GM12878 (cell line): ENCODE results near the gene ECT2. TPM values are rescaled to one million over a fixed set of nuclear protein-coding genes. Genes with fewer than 3 reads are reported as not detected.

Source experiments
- ATAC-seq: fragments of 200-7000 bp; cut with Tn5 transposase; 3 replicates; pipeline ENCODE4 v1.9.1; 2020; ENCODE audit warnings: mild to moderate bottlenecking, moderate library complexity
- BruUV-seq: library from RNA; stranded (reverse); fragments of 400-500 nt; replicated peaks from 2 replicates; lab custom pipeline; 2021; lab: Mats Ljungman, UMichigan
- CTCF ChIA-PET: fragments of 300-600 bp; sonication (Branson Sonifier 250); formaldehyde crosslinking; extraction: SDS; loops from one replicate; lab custom pipeline; 2021; ENCODE audit warnings: inconsistent platforms; lab: Yijun Ruan, JAX
- POLR2A ChIA-PET: fragments of 350-600 bp; formaldehyde crosslinking; extraction: SDS; loops from one replicate; lab custom pipeline; 2021; ENCODE audit warnings: inconsistent platforms; lab: Charles Lee
- RAD21 ChIA-PET: fragments of 300-600 bp; sonication (Branson Sonifier 250); formaldehyde crosslinking; loops from one replicate; lab custom pipeline; 2023; ENCODE audit warnings: antibody characterized with exemption; ENCODE audit not compliant: unreplicated experiment; lab: Charles Lee
- SMC1A ChIA-PET: fragments of 300-600 bp; sonication (Branson Sonifier 250); formaldehyde crosslinking; loops from one replicate; lab custom pipeline; 2023; ENCODE audit not compliant: unreplicated experiment, uncharacterized antibody; lab: Charles Lee
- DNase-seq: peaks from one replicate; pipeline ENCODE4 v3.0.0-alpha.2; 2011; ENCODE audit warnings: low read depth, low spot score
- FAIRE-seq: peaks from 3 replicates; lab custom pipeline; 2011; peaks lifted over from hg19 to GRCh38; lab: Jason Lieb, UNC
- H2AFZ ChIP-seq: 2 replicates; pipeline ENCODE4 v1.6.0; 2011; ENCODE audit warnings: low read depth, low read length, control low read depth; ENCODE audit not compliant: control insufficient read depth
- H3K27ac ChIP-seq: 2 replicates; pipeline ENCODE4 v1.5.1; 2011; ENCODE audit warnings: control low read depth; ENCODE audit not compliant: control insufficient read depth, insufficient read depth
- H3K27me3 ChIP-seq, 2 experiments: replicated peaks in 1 of 2; 2 replicates each; pipeline versions ENCODE4 v1.6.0 to v1.6.1; 2011; ENCODE audit warnings: low read length in 1 of 2; ENCODE audit not compliant: control insufficient read depth in 2 of 2, insufficient read depth in 2 of 2
- H3K36me3 ChIP-seq, 2 experiments: 2 replicates each; pipeline ENCODE4 v1.5.1; 2011; ENCODE audit warnings: low read length in 1 of 2; ENCODE audit not compliant: control insufficient read depth in 2 of 2, insufficient read depth in 2 of 2
- H3K4me1 ChIP-seq: 2 replicates; pipeline ENCODE4 v1.6.1; 2011; ENCODE audit warnings: mild to moderate bottlenecking, low read length, moderate library complexity, mixed read lengths; ENCODE audit not compliant: control insufficient read depth, insufficient read depth
- H3K4me2 ChIP-seq: 2 replicates; pipeline ENCODE4 v1.6.0; 2011; ENCODE audit warnings: control low read depth; ENCODE audit not compliant: control insufficient read depth, insufficient read depth
- H3K4me3 ChIP-seq: fragments of 200-600 bp; sonication (generic); 2 replicates; pipeline ENCODE4 v1.5.1; 2016
- H3K79me2 ChIP-seq: 2 replicates; pipeline ENCODE4 v1.6.0; 2011; ENCODE audit warnings: low read length; ENCODE audit not compliant: control insufficient read depth, insufficient read depth
- H3K9ac ChIP-seq: 2 replicates; pipeline ENCODE4 v1.8.0; 2011; ENCODE audit warnings: low read length, control low read depth, mixed read lengths; ENCODE audit not compliant: control insufficient read depth, insufficient read depth
- H3K9me3 ChIP-seq: replicated peaks from 3 replicates; pipeline ENCODE4 v1.5.1; 2011; ENCODE audit warnings: mild to moderate bottlenecking, low read length; ENCODE audit not compliant: control insufficient read depth, insufficient read depth
- H4K20me1 ChIP-seq: 2 replicates; pipeline ENCODE4 v1.6.0; 2011; ENCODE audit not compliant: control insufficient read depth, insufficient read depth
- CHD2 ChIP-seq: IDR thresholded peaks from 2 replicates; pipeline ENCODE4 v1.6.1; 2011; ENCODE audit warnings: low read depth, low read length, improper control_type of control experiment, borderline replicate concordance
- EED ChIP-seq: sonication (generic); IDR thresholded peaks from 2 replicates; pipeline ENCODE4 v1.6.1; 2016; ENCODE audit warnings: antibody characterized with exemption, low read depth
- KDM1A ChIP-seq: fragments of 200-600 bp; sonication (generic); IDR thresholded peaks from 2 replicates; pipeline ENCODE4 v1.6.1; 2016; ENCODE audit warnings: borderline replicate concordance
- MTA2 ChIP-seq: fragments of 450-650 bp; IDR thresholded peaks from 2 replicates; pipeline ENCODE4 v1.6.1; 2016; ENCODE audit warnings: low read depth, mild to moderate bottlenecking, moderate library complexity
- NFIC ChIP-seq: IDR thresholded peaks from 2 replicates; pipeline ENCODE4 v1.6.1; 2012; ENCODE audit warnings: low read depth, mild to moderate bottlenecking, inconsistent platforms, low read length, moderate library complexity
- PML ChIP-seq: IDR thresholded peaks from 2 replicates; pipeline ENCODE4 v1.6.1; 2012; ENCODE audit warnings: low read length, inconsistent platforms
- RB1 ChIP-seq: fragments of 450-650 bp; formaldehyde crosslinking; IDR thresholded peaks from 2 replicates; pipeline ENCODE4 v1.6.1; 2017; ENCODE audit warnings: mild to moderate bottlenecking, borderline replicate concordance
- RUNX3 ChIP-seq: IDR thresholded peaks from 2 replicates; pipeline ENCODE4 v1.6.1; 2012; ENCODE audit warnings: low read length, inconsistent platforms
- SMAD5 ChIP-seq: IDR thresholded peaks from 2 replicates; pipeline ENCODE4 v1.6.1; 2016; ENCODE audit warnings: antibody characterized with exemption, low read depth
- SPI1 ChIP-seq: IDR thresholded peaks from 2 replicates; pipeline ENCODE4 v1.6.1; 2011; ENCODE audit warnings: low read depth, mild to moderate bottlenecking, low read length, moderate library complexity, borderline replicate concordance; ENCODE audit not compliant: insufficient read depth
- SREBF2 ChIP-seq: IDR thresholded peaks from 2 replicates; pipeline ENCODE4 v1.6.1; 2012; ENCODE audit warnings: mild to moderate bottlenecking, low read length
- WGBS: methylation state at CpG from one replicate; pipeline ENCODE4 v1.1.6; 2016; ENCODE audit warnings: low lambda C conversion rate; ENCODE audit not compliant: insufficient replicate concordance, insufficient coverage; ENCODE audit errors: missing lambda C conversion rate; 5-methylcytosine and 5-hydroxymethylcytosine counted together
- in situ Hi-C: fragments of 300-500 bp; cut with MboI; formaldehyde crosslinking; loops from 9 replicates; pipeline ENCODE4 v1.14.3; 2018; ENCODE audit warnings: mixed read lengths
- intact Hi-C: fragments of 100-400 bp; cut with micrococcal nuclease; formaldehyde crosslinking; loops from one replicate; pipeline ENCODE4 v1.14.2; 2022; ENCODE audit not compliant: unreplicated experiment
- polyA plus RNA-seq, 11 experiments: library from polyadenylated mRNA; depleted of rRNA in 4 of 11; unstranded in 6 of 11; stranded (reverse) in 5 of 11; fragments of >200 nt; fragmentation: Nextera tagmentation in 4 of 11; fragmentation: Illumina TruSeq in 1 of 11; extraction: Ambion mirVana in 4 of 11; extraction: Trizol in 1 of 11; gene quantifications; 1 replicate in 1 of 11; 2 replicates in 10 of 11; pipeline versions ENCODE4 v1.2.1 to v1.2.3, GENCODE V29; 2011 to 2016; ENCODE audit warnings: inconsistent platforms in 2 of 11, missing spikeins in 2 of 11, low read depth in 1 of 11
- total RNA-seq, 4 experiments: library from RNA; depleted of rRNA in 3 of 4; stranded (reverse); fragments of >200 nt in 3 of 4; fragmentation: Illumina TruSeq in 1 of 4; extraction: Trizol in 1 of 4; gene quantifications; 2 replicates each; pipeline versions ENCODE4 v1.2.1 to v1.2.3, GENCODE V29; 2013 to 2021
- TF ChIP-seq, protein P1 (sequence below): IDR thresholded peaks from 2 replicates; pipeline ENCODE4 v1.6.1; 2012; ENCODE audit warnings: improper control_type of control experiment, low read depth, low read length; ENCODE audit not compliant: insufficient replicate concordance

The ECT2 gene
- total and polyA plus RNA-seq, 10 of the 15 experiments (the other 5 are each of a cell fraction or from before 2014, with no cell fraction given): 21.5 to 47.8 (median 38.2) TPM

DNA sequence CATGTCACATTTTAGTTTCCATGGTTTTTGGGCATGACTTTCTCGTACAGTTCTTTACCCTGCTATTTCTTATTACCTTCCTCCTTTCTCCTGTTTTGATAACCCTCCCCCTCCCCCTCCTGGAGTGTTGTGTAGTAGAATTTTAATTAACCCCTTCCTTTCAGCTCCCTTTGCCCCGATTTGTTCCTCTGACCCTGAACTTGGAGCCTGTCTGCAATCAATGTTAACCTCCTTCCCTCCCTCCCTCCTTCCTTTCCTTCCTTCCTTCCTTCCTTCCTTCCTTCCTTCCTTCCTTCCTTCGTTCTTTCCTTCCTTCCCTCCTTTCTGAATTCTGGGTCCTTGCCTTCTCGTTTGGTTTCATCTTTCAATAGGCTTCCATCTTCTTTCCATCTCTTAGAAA lies 90.4 kb downstream of the ECT2 start:
- in situ Hi-C loops: no loop called here
- Histone ChIP-seq H3K79me2 (no peaks in the 10 kb centered on the region), H3K27ac (no peak overlapping the region), H3K9ac (no peak overlapping the region), H3K4me2 (no peak overlapping the region), H2AFZ (no peak overlapping the region), H3K36me3 (no peaks in the 10 kb centered on the region), H3K9me3 (no peaks in the 10 kb centered on the region), H3K4me3 (no peak overlapping the region), H3K4me1 (no peaks in the 10 kb centered on the region), H4K20me1 (no peaks in the 10 kb centered on the region), H3K27me3 (no peaks in the 10 kb centered on the region)
- intact Hi-C loops: no loop called here
- ChIA-PET CTCF (interaction anchor here (1.6 kb wide), 1 partner anchor 23 kb away, joined by 3 read pairs; no protein-coding TSS in a partner anchor), SMC1A (no interaction called here), POLR2A (no interaction called here), RAD21 (no interaction called here)
- FAIRE-seq (no peak), DNase-seq (no peak), ATAC-seq (no peak)
- WGBS: 0% methylated on average over 4 of the region's 4 CpGs
- no TSS peak for BruUV-seq
- TF ChIP-seq KDM1A (no peak), SREBF2 (no peak), SMAD5 (no peak), EED (no peak), MTA2 (no peak), SPI1 (no peak), CHD2 (no peak), PML (no peak), RUNX3 (no peak), RB1 (no peak), NFIC (no peak)
- TF ChIP-seq, protein P1, sequence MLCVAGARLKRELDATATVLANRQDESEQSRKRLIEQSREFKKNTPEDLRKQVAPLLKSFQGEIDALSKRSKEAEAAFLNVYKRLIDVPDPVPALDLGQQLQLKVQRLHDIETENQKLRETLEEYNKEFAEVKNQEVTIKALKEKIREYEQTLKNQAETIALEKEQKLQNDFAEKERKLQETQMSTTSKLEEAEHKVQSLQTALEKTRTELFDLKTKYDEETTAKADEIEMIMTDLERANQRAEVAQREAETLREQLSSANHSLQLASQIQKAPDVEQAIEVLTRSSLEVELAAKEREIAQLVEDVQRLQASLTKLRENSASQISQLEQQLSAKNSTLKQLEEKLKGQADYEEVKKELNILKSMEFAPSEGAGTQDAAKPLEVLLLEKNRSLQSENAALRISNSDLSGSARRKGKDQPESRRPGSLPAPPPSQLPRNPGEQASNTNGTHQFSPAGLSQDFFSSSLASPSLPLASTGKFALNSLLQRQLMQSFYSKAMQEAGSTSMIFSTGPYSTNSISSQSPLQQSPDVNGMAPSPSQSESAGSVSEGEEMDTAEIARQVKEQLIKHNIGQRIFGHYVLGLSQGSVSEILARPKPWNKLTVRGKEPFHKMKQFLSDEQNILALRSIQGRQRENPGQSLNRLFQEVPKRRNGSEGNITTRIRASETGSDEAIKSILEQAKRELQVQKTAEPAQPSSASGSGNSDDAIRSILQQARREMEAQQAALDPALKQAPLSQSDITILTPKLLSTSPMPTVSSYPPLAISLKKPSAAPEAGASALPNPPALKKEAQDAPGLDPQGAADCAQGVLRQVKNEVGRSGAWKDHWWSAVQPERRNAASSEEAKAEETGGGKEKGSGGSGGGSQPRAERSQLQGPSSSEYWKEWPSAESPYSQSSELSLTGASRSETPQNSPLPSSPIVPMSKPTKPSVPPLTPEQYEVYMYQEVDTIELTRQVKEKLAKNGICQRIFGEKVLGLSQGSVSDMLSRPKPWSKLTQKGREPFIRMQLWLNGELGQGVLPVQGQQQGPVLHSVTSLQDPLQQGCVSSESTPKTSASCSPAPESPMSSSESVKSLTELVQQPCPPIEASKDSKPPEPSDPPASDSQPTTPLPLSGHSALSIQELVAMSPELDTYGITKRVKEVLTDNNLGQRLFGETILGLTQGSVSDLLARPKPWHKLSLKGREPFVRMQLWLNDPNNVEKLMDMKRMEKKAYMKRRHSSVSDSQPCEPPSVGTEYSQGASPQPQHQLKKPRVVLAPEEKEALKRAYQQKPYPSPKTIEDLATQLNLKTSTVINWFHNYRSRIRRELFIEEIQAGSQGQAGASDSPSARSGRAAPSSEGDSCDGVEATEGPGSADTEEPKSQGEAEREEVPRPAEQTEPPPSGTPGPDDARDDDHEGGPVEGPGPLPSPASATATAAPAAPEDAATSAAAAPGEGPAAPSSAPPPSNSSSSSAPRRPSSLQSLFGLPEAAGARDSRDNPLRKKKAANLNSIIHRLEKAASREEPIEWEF: no peak
